Measurements from ENCODE around the gene NR1I3. TPM values are rescaled to one million over a fixed set of nuclear protein-coding genes. Genes with fewer than 3 reads are reported as not detected.

NR1I3 gene
- total RNA-seq, 2 experiments from 2014 or later = not detected

- Histone ChIP-seq H3K4me1 (ENCODE audit: insufficient read depth, low read length, poor library complexity, severe bottlenecking) (peaks cover 7% of the 10 kb centered on the region), H3K9me3 (ENCODE audit: low read length) (no peaks in the 10 kb centered on the region), H2AFZ (ENCODE audit: low read length) (no peak overlapping the region), H3K79me2 (ENCODE audit: insufficient read depth, low read depth, low read length) (no peaks in the 10 kb centered on the region), H3K4me3 (ENCODE audit: low read depth, low read length, poor library complexity, severe bottlenecking) (no peak overlapping the region), H3K4me2 (ENCODE audit: low read length) (no peak overlapping the region), H3K27ac (ENCODE audit: low read depth, low read length, poor library complexity, severe bottlenecking) (no peak overlapping the region), H3K9me2 (ENCODE audit: insufficient read depth, low read length) (no peaks in the 10 kb centered on the region), H3K36me3 (ENCODE audit: insufficient read depth, low read length) (no peaks in the 10 kb centered on the region), H4K20me1 (ENCODE audit: insufficient read depth, low read length) (no peaks in the 10 kb centered on the region)
- intact Hi-C loops (cut with micrococcal nuclease; ENCODE audit: unreplicated experiment) = no loop called here
- POLR2A ChIA-PET = no interaction called here
- TF ChIP-seq EZH2phosphoT487 (IDR thresholded peaks at IDR 0.05; ENCODE audit: borderline replicate concordance, low read depth, low read length) = no peak
- TF ChIP-seq, protein P1, sequence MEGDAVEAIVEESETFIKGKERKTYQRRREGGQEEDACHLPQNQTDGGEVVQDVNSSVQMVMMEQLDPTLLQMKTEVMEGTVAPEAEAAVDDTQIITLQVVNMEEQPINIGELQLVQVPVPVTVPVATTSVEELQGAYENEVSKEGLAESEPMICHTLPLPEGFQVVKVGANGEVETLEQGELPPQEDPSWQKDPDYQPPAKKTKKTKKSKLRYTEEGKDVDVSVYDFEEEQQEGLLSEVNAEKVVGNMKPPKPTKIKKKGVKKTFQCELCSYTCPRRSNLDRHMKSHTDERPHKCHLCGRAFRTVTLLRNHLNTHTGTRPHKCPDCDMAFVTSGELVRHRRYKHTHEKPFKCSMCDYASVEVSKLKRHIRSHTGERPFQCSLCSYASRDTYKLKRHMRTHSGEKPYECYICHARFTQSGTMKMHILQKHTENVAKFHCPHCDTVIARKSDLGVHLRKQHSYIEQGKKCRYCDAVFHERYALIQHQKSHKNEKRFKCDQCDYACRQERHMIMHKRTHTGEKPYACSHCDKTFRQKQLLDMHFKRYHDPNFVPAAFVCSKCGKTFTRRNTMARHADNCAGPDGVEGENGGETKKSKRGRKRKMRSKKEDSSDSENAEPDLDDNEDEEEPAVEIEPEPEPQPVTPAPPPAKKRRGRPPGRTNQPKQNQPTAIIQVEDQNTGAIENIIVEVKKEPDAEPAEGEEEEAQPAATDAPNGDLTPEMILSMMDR (conservative IDR thresholded peaks at IDR 0.05; ENCODE audit: low read length) = no peak
- CTCF ChIA-PET (ENCODE audit: unreplicated experiment) = no interaction called here
- BruUV-seq (replicated peaks) = no TSS peak
- no peak for DNase-seq (ENCODE audit: low spot score)
These were observed 28.2 kb upstream of the NR1I3 start for GRCh38 chr1:161266202-161266601.

DNA sequence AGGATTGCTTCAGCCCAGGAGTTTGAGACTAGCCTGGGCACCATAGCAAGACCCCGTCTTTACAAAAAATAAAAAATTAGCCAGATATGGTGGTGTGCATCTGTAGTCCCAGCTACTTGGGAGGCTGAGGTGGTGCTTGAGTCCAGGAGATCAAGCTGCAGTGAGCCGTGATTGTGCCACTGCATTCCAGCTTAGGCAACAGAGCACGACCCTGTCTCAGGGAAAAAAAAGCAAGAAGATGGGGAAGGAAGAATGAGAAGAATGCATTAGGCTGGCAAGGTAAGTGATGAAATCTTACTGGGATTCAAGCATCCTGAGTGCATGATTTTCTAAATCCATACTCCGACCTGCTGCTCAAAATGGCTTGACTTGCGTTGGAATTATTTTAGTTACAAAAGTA lies 27.3 kb upstream of the NR1I3 start:
- Histone ChIP-seq H4K20me1 (ENCODE audit: insufficient read depth, low read length) (no peaks in the 10 kb centered on the region), H3K79me2 (ENCODE audit: insufficient read depth, low read depth, low read length) (no peaks in the 10 kb centered on the region), H3K27ac (ENCODE audit: low read depth, low read length, poor library complexity, severe bottlenecking) (no peak overlapping the region), H3K36me3 (ENCODE audit: insufficient read depth, low read length) (no peaks in the 10 kb centered on the region), H3K4me2 (ENCODE audit: low read length) (no peak overlapping the region), H3K4me3 (ENCODE audit: low read depth, low read length, poor library complexity, severe bottlenecking) (no peak overlapping the region), H2AFZ (ENCODE audit: low read length) (no peak overlapping the region), H3K9me2 (ENCODE audit: insufficient read depth, low read length) (no peaks in the 10 kb centered on the region), H3K9me3 (ENCODE audit: low read length) (no peaks in the 10 kb centered on the region), H3K4me1 (ENCODE audit: insufficient read depth, low read length, poor library complexity, severe bottlenecking) (peaks cover 16% of the 10 kb centered on the region)
- BruUV-seq (replicated peaks) = no TSS peak
- ChIA-PET CTCF (ENCODE audit: unreplicated experiment) (no interaction called here), POLR2A (no interaction called here)
- no peak for DNase-seq (ENCODE audit: low spot score)
- TF ChIP-seq, protein P1 (conservative IDR thresholded peaks at IDR 0.05; ENCODE audit: low read length) = no peak
- no peak for TF ChIP-seq EZH2phosphoT487 (IDR thresholded peaks at IDR 0.05; ENCODE audit: borderline replicate concordance, low read depth, low read length)
- intact Hi-C loops (cut with micrococcal nuclease; ENCODE audit: unreplicated experiment) = no loop called here

DNA sequence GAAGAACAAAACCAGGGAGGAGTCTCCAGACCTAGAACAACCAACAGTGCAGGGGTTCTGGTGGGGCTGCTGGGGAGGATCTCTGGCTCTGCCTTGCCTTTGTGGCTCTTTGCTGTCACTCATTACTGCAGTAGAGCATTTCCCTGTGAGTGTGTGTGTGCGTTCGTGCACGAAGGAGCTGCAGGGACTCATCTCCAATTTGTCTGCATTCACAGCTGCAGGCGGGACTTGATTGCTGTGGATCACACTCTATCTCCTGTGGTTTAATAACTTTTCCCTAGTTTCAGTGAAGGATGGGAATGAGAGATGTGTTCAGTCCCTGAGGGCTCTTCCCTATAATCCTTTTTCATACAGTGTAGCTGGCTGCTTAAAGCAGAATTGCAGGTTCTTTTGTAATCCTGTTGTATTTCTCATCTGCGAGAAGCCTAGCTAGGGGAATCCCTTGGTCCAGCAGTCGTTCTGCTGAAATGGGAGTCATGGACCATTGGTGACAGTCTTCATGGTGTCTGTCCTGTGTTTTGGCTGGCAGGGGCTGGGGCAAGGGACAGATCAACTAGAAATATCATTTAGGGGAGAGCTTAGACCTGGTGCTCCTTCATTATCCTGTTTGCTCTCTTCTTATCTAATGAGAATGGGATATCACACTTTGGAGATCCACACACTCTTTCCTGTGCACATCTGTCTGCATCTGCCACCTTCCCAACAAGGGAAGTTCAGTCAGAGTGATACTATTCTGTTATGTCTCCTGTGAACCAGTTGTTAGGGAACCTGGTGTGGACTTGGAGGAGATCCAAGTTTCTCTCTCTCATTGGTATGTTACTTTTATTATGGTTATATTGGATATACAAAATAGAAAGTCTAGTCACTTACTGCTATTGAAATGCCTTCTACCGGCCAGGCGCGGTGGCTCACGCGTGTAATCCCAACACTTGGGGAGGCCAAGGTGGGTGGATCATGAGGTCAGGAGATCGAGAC lies 23.5 kb upstream of the NR1I3 start:
- Histone ChIP-seq H3K9me3 (ENCODE audit: low read length) (no peaks in the 10 kb centered on the region), H3K27ac (ENCODE audit: low read depth, low read length, poor library complexity, severe bottlenecking) (no peak overlapping the region), H3K36me3 (ENCODE audit: insufficient read depth, low read length) (no peaks in the 10 kb centered on the region), H3K4me1 (ENCODE audit: insufficient read depth, low read length, poor library complexity, severe bottlenecking) (peaks cover 18% of the 10 kb centered on the region), H3K79me2 (ENCODE audit: insufficient read depth, low read depth, low read length) (no peaks in the 10 kb centered on the region), H2AFZ (ENCODE audit: low read length) (peak overlapping the region; percentile 72), H3K4me2 (ENCODE audit: low read length) (peak overlapping the region; percentile 62), H3K4me3 (ENCODE audit: low read depth, low read length, poor library complexity, severe bottlenecking) (peak overlapping the region; percentile 39), H3K9me2 (ENCODE audit: insufficient read depth, low read length) (no peaks in the 10 kb centered on the region), H4K20me1 (ENCODE audit: insufficient read depth, low read length) (no peaks in the 10 kb centered on the region)
- TF ChIP-seq EZH2phosphoT487 (IDR thresholded peaks at IDR 0.05; ENCODE audit: borderline replicate concordance, low read depth, low read length) = no peak
- TF ChIP-seq, protein P1 (conservative IDR thresholded peaks at IDR 0.05; ENCODE audit: low read length) = no peak
- ChIA-PET POLR2A (interaction anchor here (0.5 to 0.7 kb wide), 2 partner anchors 9 to 42 kb away, joined by 3 read pairs; no protein-coding TSS in a partner anchor), CTCF (ENCODE audit: unreplicated experiment) (interaction anchor here (0.6 kb wide), 1 partner anchor 112 kb away, joined by 3 read pairs; no protein-coding TSS in a partner anchor)
- intact Hi-C loops (cut with micrococcal nuclease; ENCODE audit: unreplicated experiment) = no loop called here
- BruUV-seq (replicated peaks) = no TSS peak
- DNase-seq (ENCODE audit: low spot score) = peak; percentile 61
